Keratinocyte (primary cell): ENCODE measurements around the gene TOLLIP. TPM values are rescaled to one million over a fixed set of nuclear protein-coding genes. Genes with fewer than 3 reads are reported as not detected.

Source experiments
- DNase-seq: peaks from one replicate; pipeline ENCODE4 v3.0.0-alpha.2; 2011; ENCODE audit warnings: low read depth, missing footprints, low spot score
- FAIRE-seq: peaks from 2 replicates; lab custom pipeline; 2011; peaks lifted over from hg19 to GRCh38; lab: Jason Lieb, UNC
- H2AFZ ChIP-seq: 2 replicates; pipeline ENCODE4 v1.6.0; 2012; ENCODE audit warnings: low read length, control low read depth, inconsistent platforms; ENCODE audit not compliant: control insufficient read depth
- H3K27ac ChIP-seq: 2 replicates; pipeline ENCODE4 v1.5.1; 2011; ENCODE audit warnings: low read length; ENCODE audit not compliant: control insufficient read depth, insufficient read depth
- H3K27me3 ChIP-seq: 3 replicates; pipeline ENCODE4 v1.6.0; 2011; ENCODE audit warnings: low read length; ENCODE audit not compliant: control insufficient read depth, insufficient read depth; ENCODE audit errors: extremely low read depth
- H3K36me3 ChIP-seq, 2 experiments: 2 replicates in 1 of 2; 3 replicates in 1 of 2; pipeline ENCODE4 v1.5.1; 2011; ENCODE audit warnings: low read length in 2 of 2, mild to moderate bottlenecking in 1 of 2; ENCODE audit not compliant: control insufficient read depth in 2 of 2, insufficient read depth in 2 of 2; ENCODE audit errors: extremely low read depth in 1 of 2
- H3K4me1 ChIP-seq: 3 replicates; pipeline ENCODE4 v1.5.1; 2011; ENCODE audit warnings: low read length; ENCODE audit not compliant: control insufficient read depth, insufficient read depth; ENCODE audit errors: extremely low read depth
- H3K4me2 ChIP-seq: 3 replicates; pipeline ENCODE4 v1.6.0; 2011; ENCODE audit warnings: low read depth, low read length; ENCODE audit not compliant: control insufficient read depth, insufficient read depth; ENCODE audit errors: extremely low read depth
- H3K4me3 ChIP-seq, 3 experiments: fragments of 200-600 bp in 1 of 3; sonication (generic) in 1 of 3; 2 replicates in 2 of 3; 3 replicates in 1 of 3; pipeline ENCODE4 v1.5.1; 2011 to 2016; ENCODE audit warnings: low read length in 3 of 3, mild to moderate bottlenecking in 3 of 3, control low read depth in 2 of 3, inconsistent platforms in 1 of 3, low read depth in 1 of 3, mixed read lengths in 1 of 3, mixed run types in 1 of 3, moderate library complexity in 1 of 3; ENCODE audit not compliant: control insufficient read depth in 2 of 3, insufficient read depth in 2 of 3; ENCODE audit errors: extremely low read depth in 1 of 3
- H3K79me2 ChIP-seq: 2 replicates; pipeline ENCODE4 v1.6.0; 2012; ENCODE audit warnings: low read length; ENCODE audit not compliant: control insufficient read depth, insufficient read depth
- H3K9ac ChIP-seq: 3 replicates; pipeline ENCODE4 v1.6.0; 2011; ENCODE audit warnings: low read length; ENCODE audit not compliant: control insufficient read depth, insufficient read depth; ENCODE audit errors: extremely low read depth
- H3K9me1 ChIP-seq: 3 replicates; pipeline ENCODE4 v1.6.0; 2011; ENCODE audit warnings: low read length; ENCODE audit not compliant: control insufficient read depth, insufficient read depth; ENCODE audit errors: extremely low read depth
- H3K9me3 ChIP-seq: 2 replicates; pipeline ENCODE4 v1.5.1; 2012; ENCODE audit warnings: low read depth, low read length; ENCODE audit not compliant: control insufficient read depth
- H4K20me1 ChIP-seq: 3 replicates; pipeline ENCODE4 v1.6.0; 2011; ENCODE audit warnings: low read length; ENCODE audit not compliant: control insufficient read depth, insufficient read depth; ENCODE audit errors: extremely low read depth
- EZH2 ChIP-seq: IDR thresholded peaks from one replicate; pipeline ENCODE4 v1.6.1; 2012; ENCODE audit warnings: inconsistent platforms, mild to moderate bottlenecking, low read length, moderate library complexity
- dilution Hi-C: fragments of 300-500 bp; cut with MboI; formaldehyde crosslinking; loops from one replicate; pipeline ENCODE4 v1.7.0; 2020; ENCODE audit warnings: low sequenced_read_pairs; ENCODE audit not compliant: extremely low pct_ligation_motif_present
- polyA plus RNA-seq, 5 experiments: library from polyadenylated mRNA; depleted of rRNA in 3 of 5; stranded (reverse) in 3 of 5; stranded (forward) in 1 of 5; unstranded in 1 of 5; fragments of >200 nt; gene quantifications; 1 replicate in 1 of 5; 2 replicates in 3 of 5; 3 replicates in 1 of 5; pipeline versions ENCODE4 v1.2.1 to v1.2.3, GENCODE V29; 2011 to 2012; ENCODE audit warnings: missing spikeins in 2 of 5, low read depth in 1 of 5, low replicate concordance in 1 of 5
- TF ChIP-seq, protein P1 (sequence below), 3 experiments: IDR thresholded peaks in 1 of 3; conservative IDR thresholded peaks in 1 of 3; optimal IDR thresholded peaks in 1 of 3; 2 replicates in 2 of 3; 3 replicates in 1 of 3; pipeline versions ENCODE3 to v1.5.1; 2011; ENCODE audit warnings: low read length in 3 of 3, mild to moderate bottlenecking in 3 of 3, moderate library complexity in 2 of 3, control low read depth in 1 of 3, inconsistent platforms in 1 of 3; ENCODE audit not compliant: insufficient read depth in 2 of 3; ENCODE audit errors: extremely low read depth in 1 of 3

TOLLIP gene
- polyA plus RNA-seq, 1 donor (not counting 4 experiments of a cell fraction or from before 2014, with no cell fraction given), result 40.2 TPM

GRCh38 chr11:1232021-1232882 lies 77.2 kb downstream of the TOLLIP start:
- Histone ChIP-seq H3K4me3 (no peak overlapping the region), H3K9me3 (no peaks in the 10 kb centered on the region), H3K27me3 (peaks cover 34% of the 10 kb centered on the region), H3K79me2 (no peaks in the 10 kb centered on the region), H4K20me1 (no peaks in the 10 kb centered on the region), H2AFZ (no peak overlapping the region), H3K36me3 (no peaks in the 10 kb centered on the region), H3K27ac (no peak overlapping the region), H3K4me2 (no peak overlapping the region), H3K9me1 (no peaks in the 10 kb centered on the region), H3K4me1 (no peaks in the 10 kb centered on the region), H3K9ac (no peak overlapping the region)
- dilution Hi-C loops, result no loop called here
- TF ChIP-seq EZH2, result no peak
- TF ChIP-seq, protein P1, sequence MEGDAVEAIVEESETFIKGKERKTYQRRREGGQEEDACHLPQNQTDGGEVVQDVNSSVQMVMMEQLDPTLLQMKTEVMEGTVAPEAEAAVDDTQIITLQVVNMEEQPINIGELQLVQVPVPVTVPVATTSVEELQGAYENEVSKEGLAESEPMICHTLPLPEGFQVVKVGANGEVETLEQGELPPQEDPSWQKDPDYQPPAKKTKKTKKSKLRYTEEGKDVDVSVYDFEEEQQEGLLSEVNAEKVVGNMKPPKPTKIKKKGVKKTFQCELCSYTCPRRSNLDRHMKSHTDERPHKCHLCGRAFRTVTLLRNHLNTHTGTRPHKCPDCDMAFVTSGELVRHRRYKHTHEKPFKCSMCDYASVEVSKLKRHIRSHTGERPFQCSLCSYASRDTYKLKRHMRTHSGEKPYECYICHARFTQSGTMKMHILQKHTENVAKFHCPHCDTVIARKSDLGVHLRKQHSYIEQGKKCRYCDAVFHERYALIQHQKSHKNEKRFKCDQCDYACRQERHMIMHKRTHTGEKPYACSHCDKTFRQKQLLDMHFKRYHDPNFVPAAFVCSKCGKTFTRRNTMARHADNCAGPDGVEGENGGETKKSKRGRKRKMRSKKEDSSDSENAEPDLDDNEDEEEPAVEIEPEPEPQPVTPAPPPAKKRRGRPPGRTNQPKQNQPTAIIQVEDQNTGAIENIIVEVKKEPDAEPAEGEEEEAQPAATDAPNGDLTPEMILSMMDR (optimal IDR thresholded peaks at IDR 0.05 in 1 of 3, IDR thresholded peaks at IDR 0.05 in 1 of 3, conservative IDR thresholded peaks at IDR 0.05 in 1 of 3; ENCODE audit: extremely low read depth in 1 of 3, insufficient read depth in 2 of 3, low read length in 3 of 3), result no peak
- FAIRE-seq (no peak), DNase-seq (no peak)

DNA sequence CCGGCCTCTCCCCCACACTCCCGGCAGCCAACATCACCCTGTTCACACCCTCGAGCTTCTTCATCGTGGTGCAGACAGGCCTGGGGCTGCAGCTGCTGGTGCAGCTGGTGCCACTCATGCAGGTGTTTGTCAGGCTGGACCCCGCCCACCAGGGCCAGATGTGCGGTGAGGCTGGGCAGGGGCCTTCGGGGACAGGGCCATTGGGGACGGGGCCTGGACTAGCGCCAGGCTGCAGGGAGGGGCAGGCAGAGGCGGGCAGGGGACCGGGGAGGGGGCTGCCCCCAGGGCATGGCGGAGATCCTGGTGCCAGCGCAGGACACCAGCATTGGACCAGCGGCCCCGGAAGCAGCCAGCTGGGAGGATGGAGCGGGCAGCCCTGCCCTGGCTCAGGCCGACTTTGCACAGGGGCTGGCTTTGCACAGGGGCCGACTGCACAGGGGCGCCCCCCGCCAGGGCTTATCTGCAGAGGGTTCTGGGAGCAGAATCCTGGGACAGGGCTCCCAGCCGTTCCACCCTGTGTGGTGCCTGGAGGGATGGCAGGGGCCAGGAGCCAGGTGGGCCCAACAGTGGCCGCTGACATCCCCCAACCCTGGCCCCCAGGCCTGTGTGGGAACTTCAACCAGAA lies 77.9 kb downstream of the TOLLIP start:
- Histone ChIP-seq H2AFZ (no peak overlapping the region), H3K36me3 (no peaks in the 10 kb centered on the region), H3K4me1 (no peaks in the 10 kb centered on the region), H3K4me2 (no peak overlapping the region), H4K20me1 (no peaks in the 10 kb centered on the region), H3K4me3 (no peak overlapping the region), H3K9me1 (no peaks in the 10 kb centered on the region), H3K79me2 (no peaks in the 10 kb centered on the region), H3K9ac (no peak overlapping the region), H3K27me3 (peaks cover 34% of the 10 kb centered on the region), H3K27ac (no peak overlapping the region), H3K9me3 (no peaks in the 10 kb centered on the region)
- DNase-seq, result no peak
- no peak for FAIRE-seq
- TF ChIP-seq, protein P1 (optimal IDR thresholded peaks at IDR 0.05 in 1 of 3, IDR thresholded peaks at IDR 0.05 in 1 of 3, conservative IDR thresholded peaks at IDR 0.05 in 1 of 3; ENCODE audit: extremely low read depth in 1 of 3, insufficient read depth in 2 of 3, low read length in 3 of 3), result no peak
- TF ChIP-seq EZH2, result no peak
- dilution Hi-C loops, result no loop called here
